HG02763 (cell line): ENCODE results near the gene NFIC.
"Not testable (repeated sequence)": the region's sequence is repeated elsewhere in the genome, so short reads cannot be mapped to it uniquely, and the experiment has no call there.

Experiments
- ATAC-seq: cut with Tn5 transposase; IDR thresholded peaks from one replicate; pipeline ENCODE4 v1.9.1; 2021; ENCODE audit warnings: mild to moderate bottlenecking, moderate library complexity; ENCODE audit not compliant: unreplicated experiment

NFIC gene

GRCh38 chr19:3336680-3337523, 29.5 kb upstream of the NFIC start:
- no peak for ATAC-seq

- ATAC-seq: no peak
Observed at GRCh38 chr19:3338541-3339181, 27.7 kb upstream of the NFIC start.

DNA sequence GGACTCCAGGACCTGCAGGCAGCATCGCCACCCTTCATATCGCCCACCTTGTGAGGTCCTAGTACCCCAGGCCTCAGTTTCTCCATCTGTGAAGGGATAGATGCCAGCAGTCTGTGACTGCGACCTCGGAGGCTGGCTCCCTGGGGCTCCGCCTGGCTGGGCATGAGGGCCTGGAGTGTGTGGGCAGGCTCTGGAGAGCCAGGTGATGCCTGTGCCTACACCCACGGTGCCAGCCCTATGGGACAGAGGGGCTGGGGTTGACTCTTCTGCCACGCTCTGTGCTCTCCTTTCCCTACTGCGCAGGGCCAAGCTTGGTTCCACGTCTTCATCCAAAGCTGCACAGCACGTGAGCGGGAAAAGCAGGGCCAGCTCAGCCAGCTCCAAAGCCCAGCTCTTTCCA, 26.0 kb upstream of the NFIC start:
- ATAC-seq: no peak

GRCh38 chr19:3342246-3342645, 24.1 kb upstream of the NFIC start:
- ATAC-seq: no peak

- ATAC-seq: not testable (repeated sequence)
Observed at GRCh38 chr19:3342962-3343361, 23.4 kb upstream of the NFIC start.

DNA sequence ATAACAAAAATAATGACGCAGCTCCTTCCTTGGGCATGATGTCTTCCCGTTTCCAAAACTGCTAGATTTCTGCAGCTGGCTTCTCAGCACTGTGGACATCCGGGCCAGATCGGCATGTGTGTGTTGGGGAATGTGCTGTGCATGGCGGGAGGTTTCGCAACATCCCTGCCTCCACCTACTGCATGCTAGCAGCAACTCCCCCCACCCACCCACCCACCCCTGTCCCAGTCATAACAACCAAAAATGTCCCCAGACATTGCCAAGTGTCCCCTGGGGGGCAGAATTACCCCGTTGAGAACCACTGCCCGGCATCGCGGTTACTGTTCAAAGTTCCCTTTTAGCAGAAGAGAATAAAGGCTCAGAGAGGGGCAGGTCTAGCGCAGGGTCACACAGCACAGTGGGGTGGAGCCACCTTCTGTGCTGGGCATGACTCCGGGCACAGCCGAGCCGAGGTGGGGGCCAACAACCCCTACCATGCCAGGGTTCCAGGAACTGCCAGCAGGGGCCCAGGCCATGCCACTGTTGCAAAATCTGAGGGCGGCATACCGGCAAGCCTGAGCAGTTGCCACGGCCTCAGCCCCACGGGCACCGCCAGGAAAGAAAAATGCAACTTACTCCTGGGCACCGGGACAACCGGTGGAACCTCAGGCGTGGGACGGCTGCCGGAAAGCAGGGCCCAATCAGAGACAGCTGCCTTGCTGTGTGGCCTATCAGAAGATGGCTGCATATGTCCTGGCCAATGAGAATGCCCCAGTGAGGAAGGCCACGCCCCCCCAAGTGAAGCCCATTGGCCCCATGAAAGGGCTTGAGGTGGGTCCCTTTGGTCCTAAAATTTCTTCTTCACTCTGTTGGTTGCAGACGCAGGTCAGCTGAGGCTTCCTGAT, 22.5 kb upstream of the NFIC start:
- ATAC-seq: no peak

DNA sequence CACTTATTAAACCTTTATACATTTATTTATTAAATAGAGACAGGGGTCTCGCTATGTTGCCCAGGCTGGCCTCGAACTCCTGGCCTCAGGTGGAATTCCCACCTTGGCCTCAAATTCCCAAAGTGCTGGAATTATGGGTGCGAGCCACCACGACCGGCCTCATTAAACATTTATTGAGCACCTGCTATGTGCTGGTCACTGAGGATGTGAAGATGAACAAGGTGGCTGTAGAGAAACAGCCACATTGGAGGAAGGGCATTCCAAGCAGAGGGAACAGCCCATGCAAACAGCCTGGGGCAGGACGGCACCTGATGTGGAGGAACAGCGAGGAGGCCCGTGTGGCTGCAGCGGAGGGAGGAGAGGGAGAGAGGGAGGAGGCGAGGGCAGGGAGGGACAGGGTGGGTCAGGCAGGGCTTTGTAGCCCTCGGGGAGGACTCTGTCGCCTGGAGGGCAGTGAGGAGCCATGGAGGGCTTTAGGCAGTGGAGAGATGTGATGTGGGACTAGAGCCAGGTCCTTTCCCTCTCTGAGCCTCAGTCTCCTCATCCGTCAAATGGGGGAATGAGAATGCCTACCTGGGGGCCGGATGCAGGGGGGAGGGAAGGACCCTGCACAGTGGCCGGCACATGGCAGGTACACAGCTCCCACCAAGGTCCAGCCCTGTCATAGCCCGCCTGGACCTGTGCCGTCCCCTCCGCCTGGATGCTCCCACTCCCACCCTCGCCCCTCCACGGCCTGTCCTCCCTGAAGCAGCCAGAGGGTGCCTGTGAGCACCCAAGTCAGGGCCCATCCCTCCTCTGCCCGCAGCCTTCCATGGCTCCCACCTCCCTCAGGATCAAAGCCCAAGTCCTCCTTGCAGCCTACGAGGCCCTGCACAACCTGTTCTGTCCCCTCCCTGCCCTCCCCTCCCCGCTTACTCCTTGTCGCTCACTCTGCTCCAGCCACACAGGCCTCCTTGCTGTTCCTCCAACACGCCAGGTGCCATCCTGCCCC, 21.5 kb upstream of the NFIC start:
- no peak for ATAC-seq

- no peak for ATAC-seq
Observed at GRCh38 chr19:3345850-3346460, 20.4 kb upstream of the NFIC start.

DNA sequence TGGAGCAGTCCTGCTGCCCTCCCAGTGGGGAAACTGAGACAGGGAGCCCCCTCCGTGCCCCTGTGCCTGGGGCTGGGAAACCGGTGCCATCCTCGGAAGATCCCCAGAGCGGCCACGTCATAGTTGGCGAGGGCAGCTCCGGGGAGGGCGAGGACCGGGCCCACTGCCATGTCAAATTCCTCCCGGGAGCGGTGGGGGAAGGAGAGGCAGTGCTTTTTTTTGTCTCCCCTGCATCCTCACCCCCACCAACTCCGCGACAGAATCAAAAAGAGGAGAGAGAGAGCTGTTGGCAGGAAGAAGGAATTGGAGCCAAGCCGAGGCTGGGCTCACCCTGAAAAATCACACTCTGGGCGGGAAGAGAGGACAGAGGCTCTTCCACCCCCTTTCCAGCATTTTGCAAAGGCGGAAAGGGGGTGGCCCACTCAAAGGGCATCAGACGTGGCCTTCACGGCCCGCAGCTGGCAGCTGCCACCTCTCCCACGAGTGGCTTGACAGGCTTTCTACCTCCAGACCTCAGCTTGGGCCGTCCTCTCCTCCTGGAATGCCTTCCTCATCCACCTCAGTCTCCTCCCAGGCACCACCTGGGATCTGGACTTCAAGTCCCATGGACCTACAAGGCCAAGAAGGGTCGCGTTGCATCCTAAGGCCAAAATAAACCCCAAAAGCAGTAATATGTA, 19.6 kb upstream of the NFIC start:
- no peak for ATAC-seq

DNA sequence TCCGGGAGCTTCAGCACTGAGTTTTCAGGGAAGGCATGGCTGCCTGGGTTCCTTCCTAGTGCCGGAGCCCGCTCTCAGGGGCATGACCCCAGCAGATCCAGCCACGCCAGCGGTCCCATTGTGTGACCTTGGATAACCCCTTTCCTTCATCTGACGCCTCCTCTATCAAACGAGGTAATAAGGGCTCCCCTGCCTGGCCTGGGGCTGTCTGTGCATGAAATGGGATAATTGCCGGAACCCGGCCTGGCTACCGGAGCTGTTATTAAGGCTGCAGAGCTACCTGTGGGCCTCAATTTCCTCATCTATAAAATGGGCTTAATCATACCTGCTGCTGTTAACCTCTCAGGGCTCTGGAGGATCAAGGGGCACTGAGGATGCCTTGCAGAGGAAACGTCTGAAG, 18.3 kb upstream of the NFIC start:
- no peak for ATAC-seq

GRCh38 chr19:3348469-3348868, 17.9 kb upstream of the NFIC start:
- not testable (repeated sequence) for ATAC-seq

DNA sequence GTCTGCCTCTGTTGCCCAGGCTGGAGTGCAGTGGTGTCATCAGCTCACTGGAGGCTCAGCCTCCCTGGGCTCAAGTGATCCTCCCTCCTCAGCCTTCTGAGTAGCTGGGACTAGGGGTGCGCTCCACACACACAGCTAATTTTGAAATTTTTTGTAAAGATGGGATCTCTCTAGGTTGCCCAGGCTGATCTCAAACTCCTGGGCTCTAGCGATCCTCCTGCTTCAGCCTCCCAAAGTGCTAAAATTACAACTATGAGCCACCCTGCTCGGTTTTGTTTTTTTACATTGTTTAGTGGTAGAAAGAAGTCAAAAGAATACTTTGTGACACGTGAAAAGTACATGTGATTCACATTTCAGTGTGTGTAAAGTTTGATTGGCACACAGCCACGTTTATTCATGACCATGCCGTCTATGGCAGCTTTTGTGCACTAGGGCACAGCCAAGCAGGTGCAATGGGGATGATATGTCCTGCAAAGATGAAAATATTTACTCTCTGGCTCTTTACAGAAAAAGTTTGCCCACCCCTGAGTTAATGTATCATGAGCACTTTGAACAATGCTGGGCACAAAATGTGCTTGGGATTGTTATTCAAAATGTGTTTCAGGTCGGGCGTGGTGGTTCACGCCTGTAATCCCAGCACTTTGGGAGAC, 16.2 kb upstream of the NFIC start:
- ATAC-seq: no peak

DNA sequence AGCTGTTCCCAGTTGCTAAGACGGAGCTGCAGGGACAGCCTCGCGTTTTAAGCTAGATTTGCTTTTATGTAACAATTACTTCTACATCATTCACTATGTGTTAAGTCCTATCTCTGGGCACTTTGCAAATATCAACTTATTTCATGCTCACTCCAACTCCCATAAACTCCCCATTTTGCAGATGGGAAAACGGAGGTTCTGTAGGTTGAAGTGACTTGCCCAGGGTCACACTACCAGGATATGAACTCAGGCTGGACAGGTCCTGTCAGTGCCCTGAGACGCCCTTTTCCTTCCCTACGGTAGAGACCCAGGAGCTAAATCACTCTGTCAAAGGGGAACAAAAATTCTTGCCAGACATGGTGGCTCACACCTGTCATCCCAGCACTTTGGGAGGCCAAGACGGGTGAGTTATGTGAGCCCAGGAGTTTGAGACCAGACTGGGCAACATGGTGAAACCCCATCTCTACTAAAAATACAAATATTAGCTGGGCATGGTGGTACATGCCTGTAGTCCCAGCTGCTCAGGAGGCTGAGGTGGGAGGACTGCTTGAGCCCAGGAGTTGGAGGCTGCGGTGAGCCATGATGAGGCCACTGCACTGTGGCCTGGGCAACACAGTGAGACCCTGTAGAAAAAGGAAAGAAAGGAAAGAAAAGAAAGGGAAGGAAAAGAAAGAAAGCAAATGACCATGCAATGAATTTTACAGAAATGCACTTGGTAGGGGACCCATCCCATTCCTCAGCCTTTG, 14.5 kb upstream of the NFIC start:
- no peak for ATAC-seq

DNA sequence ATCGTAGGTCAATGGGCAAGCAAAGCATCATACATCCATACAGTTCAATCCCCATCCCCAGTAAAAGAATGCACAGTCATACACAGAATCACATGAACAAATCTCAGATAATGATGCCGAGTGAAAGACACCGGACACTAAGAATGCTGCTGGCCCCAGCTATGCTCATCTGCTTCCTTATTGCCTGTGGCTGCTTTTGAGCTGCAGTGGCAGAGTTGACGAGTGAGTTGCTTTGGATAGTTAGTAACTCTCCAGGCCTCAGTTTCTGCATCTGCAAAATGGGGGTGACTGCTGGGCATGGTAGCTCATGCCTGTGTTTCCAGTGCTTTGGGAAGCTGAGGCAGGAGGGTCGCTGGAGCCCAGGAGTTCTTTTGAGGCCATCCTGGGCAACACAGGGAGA, 12.9 kb upstream of the NFIC start:
- ATAC-seq: no peak

- ATAC-seq: no peak
Observed at GRCh38 chr19:3356805-3357204, 9.6 kb upstream of the NFIC start.

- no peak for ATAC-seq
Observed at GRCh38 chr19:3357271-3357991, 9.0 kb upstream of the NFIC start.

- ATAC-seq: no peak
Observed at GRCh38 chr19:3357992-3358688, 8.2 kb upstream of the NFIC start.
